Ectodermal cell (in vitro differentiated cells): ENCODE data around the gene ALB.

Source experiments
- H3K27ac ChIP-seq: 2 replicates; pipeline ENCODE4 v1.7.0; 2013; ENCODE audit warnings: mild to moderate bottlenecking, low read depth, low read length; ENCODE audit not compliant: insufficient read depth, poor library complexity, severe bottlenecking
- H3K27me3 ChIP-seq: 2 replicates; pipeline ENCODE4 v1.7.0; 2013; ENCODE audit warnings: mild to moderate bottlenecking, low read length; ENCODE audit not compliant: insufficient read depth, control insufficient read depth, poor library complexity, severe bottlenecking
- H3K36me3 ChIP-seq: one replicate; pipeline ENCODE4 v1.7.0; 2013; ENCODE audit warnings: low read length; ENCODE audit not compliant: control insufficient read depth, insufficient read depth
- H3K4me1 ChIP-seq: one replicate; pipeline ENCODE4 v1.7.0; 2013; ENCODE audit warnings: low read length; ENCODE audit not compliant: control insufficient read depth, insufficient read depth
- H3K4me3 ChIP-seq: 2 replicates; pipeline ENCODE4 v1.7.0; 2013; ENCODE audit warnings: low read depth, low read length, control low read depth; ENCODE audit not compliant: insufficient read depth
- H3K9me3 ChIP-seq: 2 replicates; pipeline ENCODE4 v1.7.0; 2013; ENCODE audit warnings: mild to moderate bottlenecking, low read length, moderate library complexity; ENCODE audit not compliant: control insufficient read depth
- WGBS, 2 experiments: methylation state at CpG; one replicate each; pipeline ENCODE4 v1.1.7; 2013; ENCODE audit warnings: missing lambda C conversion rate in 2 of 2; 5-methylcytosine and 5-hydroxymethylcytosine counted together

ALB gene

GRCh38 chr4:73429118-73429517 lies 25.0 kb downstream of the ALB start:
- no peak overlapping the region for H3K4me3 ChIP-seq
- 90 to 92% methylated on average over 2 of the region's 2 CpGs for WGBS, 2 experiments
- no peaks in the 10 kb centered on the region for H3K27me3 ChIP-seq
- no peaks in the 10 kb centered on the region for H3K4me1 ChIP-seq
- H3K27ac ChIP-seq: no peak overlapping the region
- H3K36me3 ChIP-seq: no peaks in the 10 kb centered on the region
- H3K9me3 ChIP-seq: no peaks in the 10 kb centered on the region

DNA sequence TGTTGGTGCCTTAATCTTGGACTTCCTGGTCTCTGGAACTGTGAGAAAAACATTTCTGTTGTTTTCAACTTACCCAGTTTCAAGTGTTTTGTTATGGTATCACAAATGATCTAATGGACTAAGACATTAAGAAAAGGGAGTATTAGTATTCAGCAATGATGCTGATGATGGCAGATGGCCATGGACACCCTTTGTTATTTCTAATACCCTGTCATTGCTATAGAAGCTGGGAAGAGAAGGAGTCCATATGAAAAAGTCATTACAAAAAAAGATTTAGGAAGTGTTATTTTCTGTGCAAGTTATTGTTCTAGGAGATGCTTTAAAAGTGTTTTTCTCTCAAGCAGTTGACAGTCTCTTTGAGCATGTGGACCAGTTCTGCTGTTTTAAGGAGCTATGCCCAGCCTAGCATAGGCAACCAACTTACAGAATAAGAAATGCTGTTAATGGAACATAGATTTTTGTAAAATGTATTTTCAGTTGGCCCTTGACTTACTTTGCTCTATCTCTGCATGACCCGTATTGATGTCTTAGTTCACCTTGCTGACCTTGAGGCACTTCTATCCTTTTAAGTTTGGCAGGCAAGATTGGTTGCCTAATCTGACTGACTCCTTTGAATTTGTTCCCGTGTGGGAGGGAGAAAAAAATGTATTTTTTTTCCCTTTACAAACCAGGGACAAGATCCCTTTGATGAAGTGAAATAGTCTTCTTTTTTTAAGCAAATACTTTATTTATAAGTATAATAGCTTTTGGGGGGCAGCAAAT lies 25.9 kb downstream of the ALB start:
- WGBS, 2 experiments: 94 to 97% methylated on average over 1 to 2 of the region's 2 CpGs
- Histone ChIP-seq H3K9me3 (no peaks in the 10 kb centered on the region), H3K27ac (no peak overlapping the region), H3K4me1 (no peaks in the 10 kb centered on the region), H3K27me3 (no peaks in the 10 kb centered on the region), H3K36me3 (no peaks in the 10 kb centered on the region), H3K4me3 (no peak overlapping the region)

GRCh38 chr4:73431813-73432168 lies 27.7 kb downstream of the ALB start:
- Histone ChIP-seq H3K36me3 (no peaks in the 10 kb centered on the region), H3K4me1 (no peaks in the 10 kb centered on the region), H3K27ac (no peak overlapping the region), H3K27me3 (no peaks in the 10 kb centered on the region), H3K9me3 (no peaks in the 10 kb centered on the region), H3K4me3 (no peak overlapping the region)
- WGBS, 2 experiments: no CpG with 5 or more reads among the region's 1 CpG

- H3K27ac ChIP-seq: no peak overlapping the region
- no peaks in the 10 kb centered on the region for H3K36me3 ChIP-seq
- 94% methylated on average over 4 to 5 of the region's 5 CpGs for WGBS, 2 experiments
Measured at GRCh38 chr4:73432169-73433000, 28.3 kb downstream of the ALB start.

DNA sequence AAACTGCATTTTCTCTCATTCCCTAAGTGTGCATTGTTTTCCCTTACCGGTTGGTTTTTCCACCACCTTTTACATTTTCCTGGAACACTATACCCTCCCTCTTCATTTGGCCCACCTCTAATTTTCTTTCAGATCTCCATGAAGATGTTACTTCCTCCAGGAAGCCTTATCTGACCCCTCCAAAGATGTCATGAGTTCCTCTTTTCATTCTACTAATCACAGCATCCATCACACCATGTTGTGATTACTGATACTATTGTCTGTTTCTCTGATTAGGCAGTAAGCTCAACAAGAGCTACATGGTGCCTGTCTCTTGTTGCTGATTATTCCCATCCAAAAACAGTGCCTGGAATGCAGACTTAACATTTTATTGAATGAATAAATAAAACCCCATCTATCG lies 29.1 kb downstream of the ALB start:
- Histone ChIP-seq H3K36me3 (no peaks in the 10 kb centered on the region), H3K4me1 (no peaks in the 10 kb centered on the region), H3K4me3 (no peak overlapping the region), H3K27ac (no peak overlapping the region), H3K9me3 (no peaks in the 10 kb centered on the region), H3K27me3 (no peaks in the 10 kb centered on the region)
- WGBS, 2 experiments: 91 to 92% methylated on average over 1 of the region's 2 CpGs

More at GRCh38 chr4:73432169-73433000, 28.3 kb downstream of the ALB start:
- H3K4me3 ChIP-seq: no peak overlapping the region
- no peaks in the 10 kb centered on the region for H3K9me3 ChIP-seq
- no peaks in the 10 kb centered on the region for H3K4me1 ChIP-seq
- H3K27me3 ChIP-seq: no peaks in the 10 kb centered on the region

- WGBS, 2 experiments: 60 to 64% methylated on average over 3 of the region's 3 CpGs
- Histone ChIP-seq H3K4me1 (no peaks in the 10 kb centered on the region), H3K36me3 (no peaks in the 10 kb centered on the region), H3K4me3 (no peak overlapping the region), H3K9me3 (no peaks in the 10 kb centered on the region), H3K27ac (no peak overlapping the region), H3K27me3 (no peaks in the 10 kb centered on the region)
Measured at GRCh38 chr4:73434311-73434710, 30.2 kb downstream of the ALB start.

DNA sequence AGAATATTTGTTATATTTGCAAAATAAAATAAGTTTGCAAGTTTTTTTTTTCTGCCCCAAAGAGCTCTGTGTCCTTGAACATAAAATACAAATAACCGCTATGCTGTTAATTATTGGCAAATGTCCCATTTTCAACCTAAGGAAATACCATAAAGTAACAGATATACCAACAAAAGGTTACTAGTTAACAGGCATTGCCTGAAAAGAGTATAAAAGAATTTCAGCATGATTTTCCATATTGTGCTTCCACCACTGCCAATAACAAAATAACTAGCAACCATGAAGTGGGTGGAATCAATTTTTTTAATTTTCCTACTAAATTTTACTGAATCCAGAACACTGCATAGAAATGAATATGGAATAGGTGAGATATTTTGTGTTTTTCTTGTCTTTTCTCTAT lies 31.9 kb downstream of the ALB start, which contains the start of gene AFP:
Gene AFP, plus strand, starts transcription at position 238 of the 400 bp plus-strand sequence. Its CDS starts 42 bp downstream, at position 280.
- WGBS, 2 experiments: 100% methylated on average over 1 of the region's 1 CpG
- no peaks in the 10 kb centered on the region for H3K36me3 ChIP-seq
- H3K4me3 ChIP-seq: no peak within 1 kb of the TSS

GRCh38 chr4:73436674-73437557 lies 32.8 kb downstream of the ALB start:
- H3K27ac ChIP-seq: no peak overlapping the region
- no peaks in the 10 kb centered on the region for H3K4me1 ChIP-seq
- H3K9me3 ChIP-seq: no peaks in the 10 kb centered on the region
- no peak overlapping the region for H3K4me3 ChIP-seq
- no peaks in the 10 kb centered on the region for H3K27me3 ChIP-seq
- no peaks in the 10 kb centered on the region for H3K36me3 ChIP-seq
- 90 to 97% methylated on average over 3 of the region's 3 CpGs for WGBS, 2 experiments

More for the DNA sequence above, 31.9 kb downstream of the ALB start, which contains the start of gene AFP:
- Histone ChIP-seq H3K4me1 (no peaks in the 10 kb centered on the region), H3K9me3 (no peaks in the 10 kb centered on the region), H3K27ac (no peak within 1 kb of the TSS), H3K27me3 (no peaks in the 10 kb centered on the region)

- Histone ChIP-seq H3K27me3 (no peaks in the 10 kb centered on the region), H3K36me3 (no peaks in the 10 kb centered on the region), H3K4me1 (no peaks in the 10 kb centered on the region), H3K4me3 (no peak overlapping the region), H3K9me3 (no peaks in the 10 kb centered on the region), H3K27ac (no peak overlapping the region)
Measured at GRCh38 chr4:73437558-73437956, 33.5 kb downstream of the ALB start.

- no peak overlapping the region for H3K4me3 ChIP-seq
- H3K27me3 ChIP-seq: no peaks in the 10 kb centered on the region
- H3K27ac ChIP-seq: no peak overlapping the region
- no peaks in the 10 kb centered on the region for H3K36me3 ChIP-seq
- no peaks in the 10 kb centered on the region for H3K4me1 ChIP-seq
- 100% methylated on average over 1 of the region's 1 CpG for WGBS, 2 experiments
- H3K9me3 ChIP-seq: no peaks in the 10 kb centered on the region
Measured at GRCh38 chr4:73438048-73438447, 34.0 kb downstream of the ALB start.
